K562 (cell line): ENCODE results near the gene DLGAP1. TPM values are rescaled to one million over a fixed set of nuclear protein-coding genes. Genes with fewer than 3 reads are reported as not detected.

Experiments
- ARNT ChIP-seq, 2 experiments: fragments of 450-650 bp; IDR thresholded peaks; 2 replicates each; pipeline ENCODE4 v1.6.1; 2016; ENCODE audit warnings: mild to moderate bottlenecking in 1 of 2
- CCAR2 ChIP-seq: fragments of 200-400 bp; formaldehyde crosslinking; IDR thresholded peaks from 2 replicates; pipeline ENCODE4 v1.6.1; 2017; ENCODE audit warnings: mild to moderate bottlenecking, low read depth, low read length
- CXXC5 ChIP-seq: fragments of 250-450 bp; sonication (Bioruptor Pico); IDR thresholded peaks from 2 replicates; pipeline ENCODE4 v1.8.0; 2022; ENCODE audit warnings: inconsistent platforms, mild to moderate bottlenecking, moderate library complexity
- JUN ChIP-seq, 2 experiments: sonication (generic) in 1 of 2; formaldehyde crosslinking in 1 of 2; IDR thresholded peaks; 2 replicates each; pipeline versions ENCODE4 v1.6.1 to v1.8.0; 2012 to 2022; ENCODE audit warnings: borderline replicate concordance in 2 of 2, mild to moderate bottlenecking in 2 of 2, improper control_type of control experiment in 1 of 2, low read depth in 1 of 2, low read length in 1 of 2, missing genetic modification reagents in 1 of 2
- NBN ChIP-seq: fragments of 450-650 bp; IDR thresholded peaks from 2 replicates; pipeline ENCODE4 v1.6.1; 2016; ENCODE audit warnings: low read depth, mild to moderate bottlenecking
- NEUROD1 ChIP-seq: fragments of 150-350 bp; IDR thresholded peaks from 2 replicates; pipeline ENCODE4 v1.6.1; 2014; ENCODE audit warnings: borderline replicate concordance, low read length, low read depth; ENCODE audit not compliant: partially characterized antibody
- RAD21 ChIP-seq, 2 experiments: fragments of 250-450 bp in 1 of 2; fragments of 450-650 bp in 1 of 2; sonication (Bioruptor Pico) in 1 of 2; formaldehyde crosslinking in 1 of 2; IDR thresholded peaks in 1 of 2; conservative IDR thresholded peaks in 1 of 2; 2 replicates each; pipeline versions ENCODE4 v1.4.0 to v1.8.0; 2020 to 2022; ENCODE audit warnings: mild to moderate bottlenecking in 2 of 2, moderate library complexity in 1 of 2
- RBM15 ChIP-seq: fragments of 200-400 bp; formaldehyde crosslinking; IDR thresholded peaks from 2 replicates; pipeline ENCODE4 v1.6.1; 2018; ENCODE audit warnings: mild to moderate bottlenecking, low read length, moderate library complexity; ENCODE audit not compliant: insufficient read depth
- SIN3B ChIP-seq: fragments of 450-650 bp; IDR thresholded peaks from 2 replicates; pipeline ENCODE4 v1.6.1; 2017; ENCODE audit warnings: low read depth, mild to moderate bottlenecking, moderate library complexity
- ZNF584 ChIP-seq: fragments of 200-800 bp; sonication (Bioruptor generic); IDR thresholded peaks from 2 replicates; pipeline ENCODE4 v1.6.1; 2016; ENCODE audit warnings: low read depth, mild to moderate bottlenecking, missing genetic modification characterization, missing compliant biosample characterization
- ZNF589 ChIP-seq: fragments of 200-800 bp; sonication (Bioruptor generic); IDR thresholded peaks from 2 replicates; pipeline ENCODE4 v1.6.1; 2016; ENCODE audit warnings: low read depth, missing genetic modification characterization, missing compliant biosample characterization
- polyA plus RNA-seq, 8 experiments: library from polyadenylated mRNA; depleted of rRNA in 4 of 8; stranded (reverse) in 5 of 8; unstranded in 3 of 8; fragments of >200 nt; fragmentation: Nextera tagmentation in 2 of 8; fragmentation: Illumina TruSeq in 1 of 8; extraction: Ambion mirVana in 2 of 8; extraction: Trizol in 1 of 8; gene quantifications; 2 replicates each; pipeline versions ENCODE4 v1.2.1 to v1.2.3, GENCODE V29; 2011 to 2014; ENCODE audit warnings: inconsistent platforms in 1 of 8, missing spikeins in 1 of 8
- total RNA-seq, 7 experiments: library from RNA; depleted of rRNA in 6 of 7; stranded (reverse); fragments of >200 nt in 6 of 7; fragmentation: Illumina TruSeq in 2 of 7; extraction: Trizol in 2 of 7; gene quantifications; 2 replicates each; pipeline versions ENCODE4 v1.2.1 to v1.2.3, GENCODE V29; 2011 to 2021; ENCODE audit warnings: low replicate concordance in 1 of 7
- TF ChIP-seq, protein P1 (sequence below), 2 experiments: fragments of 450-650 bp in 1 of 2; sonication (generic) in 1 of 2; formaldehyde crosslinking in 1 of 2; IDR thresholded peaks; 2 replicates each; pipeline versions ENCODE4 v1.7.1 to v1.9.0; 2016 to 2022; ENCODE audit warnings: inconsistent platforms in 1 of 2, mild to moderate bottlenecking in 1 of 2, missing genetic modification reagents in 1 of 2
- TF ChIP-seq, protein P2 (sequence below): IDR thresholded peaks from 2 replicates; pipeline ENCODE4 v1.6.1; 2012; ENCODE audit warnings: low read depth, low read length, improper control_type of control experiment, borderline replicate concordance

Gene DLGAP1
- total and polyA plus RNA-seq, 9 of the 15 experiments (the other 6 are each of a cell fraction or from before 2014, with no cell fraction given) = 0.04 to 0.22 (median 0.08) TPM

DNA sequence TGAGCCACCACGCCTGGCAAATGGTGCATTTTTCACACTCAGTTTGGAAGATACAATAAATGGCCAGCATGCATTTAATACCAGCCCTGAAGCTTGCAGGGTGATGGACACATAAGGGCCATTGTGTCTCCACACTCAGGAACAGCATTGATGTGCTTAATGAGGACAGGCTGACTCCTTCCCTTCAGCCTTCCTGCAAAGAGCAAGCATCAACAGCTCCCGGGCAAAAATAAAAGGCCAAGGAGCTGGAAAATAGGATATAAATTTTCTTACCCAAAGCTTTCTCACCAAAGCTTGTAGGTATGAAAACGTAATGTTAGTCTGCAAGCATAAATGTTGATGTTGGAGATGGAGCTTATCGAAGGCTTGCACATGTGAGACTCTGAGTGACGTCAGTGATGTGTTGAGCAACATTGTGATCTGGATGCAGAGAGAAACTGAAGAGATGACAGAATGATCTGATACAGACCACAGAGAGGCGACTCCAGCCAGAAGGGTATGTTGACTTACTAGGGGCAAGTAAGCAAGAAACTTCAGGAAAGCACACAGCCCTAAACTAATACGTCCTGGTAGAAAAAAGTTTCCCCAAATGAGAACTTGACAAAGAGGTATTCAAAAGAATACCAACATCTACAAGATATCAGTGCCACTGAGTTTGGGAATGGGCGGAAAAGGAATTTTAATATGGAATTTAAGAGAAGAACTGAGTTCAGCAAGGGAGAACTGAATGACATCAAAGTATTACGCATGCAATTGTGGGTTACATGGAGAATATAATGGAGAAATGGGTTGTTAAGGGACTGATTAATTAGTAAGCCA lies 748.6 kb downstream of the DLGAP1 start (continued):
- TF ChIP-seq, protein P1, sequence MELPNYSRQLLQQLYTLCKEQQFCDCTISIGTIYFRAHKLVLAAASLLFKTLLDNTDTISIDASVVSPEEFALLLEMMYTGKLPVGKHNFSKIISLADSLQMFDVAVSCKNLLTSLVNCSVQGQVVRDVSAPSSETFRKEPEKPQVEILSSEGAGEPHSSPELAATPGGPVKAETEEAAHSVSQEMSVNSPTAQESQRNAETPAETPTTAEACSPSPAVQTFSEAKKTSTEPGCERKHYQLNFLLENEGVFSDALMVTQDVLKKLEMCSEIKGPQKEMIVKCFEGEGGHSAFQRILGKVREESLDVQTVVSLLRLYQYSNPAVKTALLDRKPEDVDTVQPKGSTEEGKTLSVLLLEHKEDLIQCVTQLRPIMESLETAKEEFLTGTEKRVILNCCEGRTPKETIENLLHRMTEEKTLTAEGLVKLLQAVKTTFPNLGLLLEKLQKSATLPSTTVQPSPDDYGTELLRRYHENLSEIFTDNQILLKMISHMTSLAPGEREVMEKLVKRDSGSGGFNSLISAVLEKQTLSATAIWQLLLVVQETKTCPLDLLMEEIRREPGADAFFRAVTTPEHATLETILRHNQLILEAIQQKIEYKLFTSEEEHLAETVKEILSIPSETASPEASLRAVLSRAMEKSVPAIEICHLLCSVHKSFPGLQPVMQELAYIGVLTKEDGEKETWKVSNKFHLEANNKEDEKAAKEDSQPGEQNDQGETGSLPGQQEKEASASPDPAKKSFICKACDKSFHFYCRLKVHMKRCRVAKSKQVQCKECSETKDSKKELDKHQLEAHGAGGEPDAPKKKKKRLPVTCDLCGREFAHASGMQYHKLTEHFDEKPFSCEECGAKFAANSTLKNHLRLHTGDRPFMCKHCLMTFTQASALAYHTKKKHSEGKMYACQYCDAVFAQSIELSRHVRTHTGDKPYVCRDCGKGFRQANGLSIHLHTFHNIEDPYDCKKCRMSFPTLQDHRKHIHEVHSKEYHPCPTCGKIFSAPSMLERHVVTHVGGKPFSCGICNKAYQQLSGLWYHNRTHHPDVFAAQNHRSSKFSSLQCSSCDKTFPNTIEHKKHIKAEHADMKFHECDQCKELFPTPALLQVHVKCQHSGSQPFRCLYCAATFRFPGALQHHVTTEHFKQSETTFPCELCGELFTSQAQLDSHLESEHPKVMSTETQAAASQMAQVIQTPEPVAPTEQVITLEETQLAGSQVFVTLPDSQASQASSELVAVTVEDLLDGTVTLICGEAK (IDR thresholded peaks at IDR 0.05) = peak; percentile 41; the same call in 1 of the 2 replicates
- TF ChIP-seq, protein P1 (CRISPR knock-in tag; IDR thresholded peaks at IDR 0.05) = no peak
- TF ChIP-seq RBM15 (no peak), ARNT (IDR thresholded peaks at IDR 0.05) (peak in 1 of 2 experiments; percentile 98; a peak in 2 of 4 replicates), NBN (peak; percentile 99), RAD21 (CRISPR knock-in tag; conservative IDR thresholded peaks at IDR 0.05 in 1 of 2, IDR thresholded peaks at IDR 0.05 in 1 of 2) (0 out of 4 replicates have a peak, but pooled peaks of 1 of the 2 experiments have one; percentile 31), SIN3B (no peak), NEUROD1 (peak; percentile 86), CCAR2 (no peak), CXXC5 (CRISPR knock-in tag) (peak; percentile 24; the same call in 1 of the 2 replicates), ZNF584 (CRISPR knock-in tag) (peak; percentile 2; the same call in 1 of the 2 replicates), ZNF589 (CRISPR knock-in tag) (0 out of 2 replicates have a peak, but pooled peaks have one; percentile 56), JUN (IDR thresholded peaks at IDR 0.05; ENCODE audit: borderline replicate concordance, low read depth, low read length) (peak; percentile 98), JUN (CRISPR knock-in tag; IDR thresholded peaks at IDR 0.05; ENCODE audit: borderline replicate concordance) (peak; percentile 89; the same call in 1 of the 2 replicates)
- TF ChIP-seq, protein P2, sequence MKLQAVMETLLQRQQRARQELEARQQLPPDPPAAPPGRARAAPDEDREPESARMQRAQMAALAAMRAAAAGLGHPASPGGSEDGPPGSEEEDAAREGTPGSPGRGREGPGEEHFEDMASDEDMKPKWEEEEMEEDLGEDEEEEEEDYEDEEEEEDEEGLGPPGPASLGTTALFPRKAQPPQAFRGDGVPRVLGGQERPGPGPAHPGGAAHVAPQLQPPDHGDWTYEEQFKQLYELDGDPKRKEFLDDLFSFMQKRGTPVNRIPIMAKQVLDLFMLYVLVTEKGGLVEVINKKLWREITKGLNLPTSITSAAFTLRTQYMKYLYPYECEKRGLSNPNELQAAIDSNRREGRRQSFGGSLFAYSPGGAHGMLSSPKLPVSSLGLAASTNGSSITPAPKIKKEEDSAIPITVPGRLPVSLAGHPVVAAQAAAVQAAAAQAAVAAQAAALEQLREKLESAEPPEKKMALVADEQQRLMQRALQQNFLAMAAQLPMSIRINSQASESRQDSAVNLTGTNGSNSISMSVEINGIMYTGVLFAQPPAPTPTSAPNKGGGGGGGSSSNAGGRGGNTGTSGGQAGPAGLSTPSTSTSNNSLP = peak; percentile 95
